ENCODE data around the gene KRT78. TPM values are rescaled to one million over a fixed set of nuclear protein-coding genes. Genes with fewer than 3 reads are reported as not detected.
"Not testable (repeated sequence)": the region's sequence is repeated elsewhere in the genome, so short reads cannot be mapped to it uniquely, and the experiment has no call there.

Gene KRT78
- total RNA-seq, 2 donors from 2014 or later: not detected

GRCh38 chr12:52873832-52874572, 25.2 kb upstream of the KRT78 start:
- DNase-seq: peak; percentile 92 to 93
- intact Hi-C loops (cut with DNase I, micrococcal nuclease): no loop called here
- peak; percentile 66 for ATAC-seq

- intact Hi-C loops (cut with DNase I, micrococcal nuclease): no loop called here
- ATAC-seq (no peak), DNase-seq (no peak)
These were observed 24.7 kb upstream of the KRT78 start for GRCh38 chr12:52873513-52873831.

- DNase-seq (peak; percentile 78 to 79), ATAC-seq (peak; percentile 57)
- intact Hi-C loops (cut with DNase I, micrococcal nuclease): no loop called here
These were observed 24.0 kb upstream of the KRT78 start for GRCh38 chr12:52872644-52873389.

- peak; percentile 41 for ATAC-seq
These were observed 22.7 kb upstream of the KRT78 start for GRCh38 chr12:52871291-52872039.

GRCh38 chr12:52870361-52871290, 21.8 kb upstream of the KRT78 start:
- peak; percentile 82 to 91 for DNase-seq
- peak; percentile 61 for ATAC-seq
- intact Hi-C loops (cut with DNase I, micrococcal nuclease): no loop called here

More at GRCh38 chr12:52871291-52872039, 22.7 kb upstream of the KRT78 start:
- intact Hi-C loops (cut with DNase I, micrococcal nuclease): no loop called here
- peak; percentile 61 to 72 for DNase-seq

GRCh38 chr12:52867642-52868041, 18.8 kb upstream of the KRT78 start:
- ATAC-seq (peak; percentile 49), DNase-seq (peak; percentile 84 to 86)
- intact Hi-C loops (cut with DNase I, micrococcal nuclease): no loop called here

GRCh38 chr12:52867152-52867551, 18.4 kb upstream of the KRT78 start:
- ATAC-seq (peak; percentile 15), DNase-seq (no peak)
- intact Hi-C loops (cut with DNase I, micrococcal nuclease): no loop called here

GRCh38 chr12:52865090-52865944, 16.5 kb upstream of the KRT78 start:
- DNase-seq (peak in 1 of 2 donors; percentile 72), ATAC-seq (peak; percentile 70)
- intact Hi-C loops (cut with DNase I, micrococcal nuclease): no loop called here

- DNase-seq (no peak), ATAC-seq (no peak)
- intact Hi-C loops (cut with DNase I, micrococcal nuclease): no loop called here
These were observed 13.2 kb upstream of the KRT78 start for GRCh38 chr12:52862023-52862422.

GRCh38 chr12:52861511-52861910, 12.7 kb upstream of the KRT78 start:
- DNase-seq (no peak), ATAC-seq (no peak)
- intact Hi-C loops (cut with DNase I, micrococcal nuclease): no loop called here

- peak; percentile 90 for ATAC-seq
- intact Hi-C loops (cut with DNase I, micrococcal nuclease): no loop called here
- DNase-seq: no peak
These were observed 11.5 kb upstream of the KRT78 start for GRCh38 chr12:52860102-52860823.

GRCh38 chr12:52857500-52857899, 8.7 kb upstream of the KRT78 start:
- no peak for DNase-seq
- intact Hi-C loops (cut with DNase I, micrococcal nuclease): no loop called here
- no peak for ATAC-seq

- no peak for DNase-seq
These were observed 8.0 kb upstream of the KRT78 start for GRCh38 chr12:52856787-52857186.

GRCh38 chr12:52856077-52856476, 7.3 kb upstream of the KRT78 start:
- DNase-seq; intact Hi-C loops (cut with DNase I, micrococcal nuclease); ATAC-seq: not testable (repeated sequence)

More at GRCh38 chr12:52856787-52857186, 8.0 kb upstream of the KRT78 start:
- intact Hi-C loops (cut with DNase I, micrococcal nuclease): no loop called here
- no peak for ATAC-seq

- intact Hi-C loops (cut with DNase I, micrococcal nuclease): no loop called here
- DNase-seq (no peak), ATAC-seq (no peak)
These were observed 3.0 kb upstream of the KRT78 start for GRCh38 chr12:52851787-52852186.

GRCh38 chr12:52850681-52851080, 1.9 kb upstream of the KRT78 start:
- intact Hi-C loops (cut with DNase I, micrococcal nuclease): no loop called here
- no peak for DNase-seq
- ATAC-seq: no peak

GRCh38 chr12:52849511-52849910, 717 bp upstream of the KRT78 start:
- intact Hi-C loops (cut with DNase I, micrococcal nuclease): no loop called here
- DNase-seq (no peak), ATAC-seq (no peak)

Measured in left colon (tissue), 2 donors.